Epithelial cell of proximal tubule (primary cell): ENCODE results near the gene SOX8. TPM values are rescaled to one million over a fixed set of nuclear protein-coding genes. Genes with fewer than 3 reads are reported as not detected.

Experiments
- DNase-seq: peaks from one replicate; pipeline ENCODE4 v3.0.0-alpha.2; 2011; ENCODE audit warnings: low read depth
- H3K4me3 ChIP-seq: 2 replicates; pipeline ENCODE4 v1.5.1; 2011; ENCODE audit warnings: low read depth, mild to moderate bottlenecking, low read length
- total RNA-seq: library from RNA; depleted of rRNA; stranded (reverse); fragments of >200 nt; gene quantifications from 2 replicates; pipeline ENCODE4 v1.2.3, GENCODE V29; 2015
- TF ChIP-seq, protein P1 (sequence below): conservative IDR thresholded peaks from 2 replicates; pipeline ENCODE4 v1.5.1; 2012; ENCODE audit warnings: low read depth, mild to moderate bottlenecking, low read length

The SOX8 gene
- total RNA-seq, 1 donor from 2014 or later, result not detected

DNA sequence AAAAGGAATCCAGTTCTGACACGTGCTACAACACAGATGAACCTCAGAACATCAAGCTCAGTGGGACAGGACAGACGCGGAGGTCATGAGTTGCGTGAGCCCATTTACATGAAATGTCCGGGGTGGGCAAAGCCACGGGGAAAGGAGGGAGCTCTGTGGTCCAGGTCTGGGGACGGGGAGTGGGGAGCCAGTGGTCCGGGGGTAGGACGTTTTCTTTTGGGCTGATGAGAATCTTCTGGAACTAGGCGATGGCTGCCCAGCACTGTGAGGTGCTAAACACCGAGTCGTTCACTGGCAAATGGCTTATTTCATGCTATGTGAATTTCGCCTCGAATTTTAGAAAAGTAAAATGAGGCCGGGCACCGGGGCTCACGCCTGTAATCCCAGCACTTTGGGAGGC, 8.2 kb upstream of the SOX8 start:
- H3K4me3 ChIP-seq, result no peak overlapping the region
- no peak for DNase-seq
- TF ChIP-seq, protein P1, sequence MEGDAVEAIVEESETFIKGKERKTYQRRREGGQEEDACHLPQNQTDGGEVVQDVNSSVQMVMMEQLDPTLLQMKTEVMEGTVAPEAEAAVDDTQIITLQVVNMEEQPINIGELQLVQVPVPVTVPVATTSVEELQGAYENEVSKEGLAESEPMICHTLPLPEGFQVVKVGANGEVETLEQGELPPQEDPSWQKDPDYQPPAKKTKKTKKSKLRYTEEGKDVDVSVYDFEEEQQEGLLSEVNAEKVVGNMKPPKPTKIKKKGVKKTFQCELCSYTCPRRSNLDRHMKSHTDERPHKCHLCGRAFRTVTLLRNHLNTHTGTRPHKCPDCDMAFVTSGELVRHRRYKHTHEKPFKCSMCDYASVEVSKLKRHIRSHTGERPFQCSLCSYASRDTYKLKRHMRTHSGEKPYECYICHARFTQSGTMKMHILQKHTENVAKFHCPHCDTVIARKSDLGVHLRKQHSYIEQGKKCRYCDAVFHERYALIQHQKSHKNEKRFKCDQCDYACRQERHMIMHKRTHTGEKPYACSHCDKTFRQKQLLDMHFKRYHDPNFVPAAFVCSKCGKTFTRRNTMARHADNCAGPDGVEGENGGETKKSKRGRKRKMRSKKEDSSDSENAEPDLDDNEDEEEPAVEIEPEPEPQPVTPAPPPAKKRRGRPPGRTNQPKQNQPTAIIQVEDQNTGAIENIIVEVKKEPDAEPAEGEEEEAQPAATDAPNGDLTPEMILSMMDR, result no peak

DNA sequence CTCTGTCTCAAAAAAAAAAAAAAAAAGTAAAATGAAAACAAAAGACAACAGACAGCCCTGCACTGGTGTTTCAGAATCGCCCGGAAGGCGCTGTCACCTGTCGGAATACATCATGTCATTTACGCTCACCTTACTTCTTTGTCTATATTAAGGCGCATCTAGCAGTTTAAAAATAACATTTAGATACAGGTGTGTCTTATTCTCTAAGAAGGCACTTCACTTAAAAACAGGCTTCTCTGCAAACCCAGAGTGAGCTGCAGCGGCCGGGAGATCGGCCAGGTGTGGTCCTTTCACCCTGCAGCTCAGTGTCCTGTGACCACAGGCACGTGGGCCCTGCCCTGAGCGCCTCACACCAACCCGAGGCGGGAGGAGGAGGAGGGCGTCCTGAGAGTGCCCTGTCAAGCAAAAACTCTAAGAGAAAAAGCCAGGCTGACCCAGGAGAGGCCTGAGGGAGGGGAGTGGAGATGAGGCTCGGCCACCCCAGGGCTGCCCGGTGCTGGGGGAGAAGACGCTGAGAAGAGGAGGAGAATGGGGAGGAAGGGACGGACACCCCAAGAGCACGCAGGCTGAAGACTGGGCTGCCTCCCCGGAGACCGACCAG, 7.5 kb upstream of the SOX8 start:
- no peak overlapping the region for H3K4me3 ChIP-seq
- TF ChIP-seq, protein P1, result no peak
- no peak for DNase-seq

DNA sequence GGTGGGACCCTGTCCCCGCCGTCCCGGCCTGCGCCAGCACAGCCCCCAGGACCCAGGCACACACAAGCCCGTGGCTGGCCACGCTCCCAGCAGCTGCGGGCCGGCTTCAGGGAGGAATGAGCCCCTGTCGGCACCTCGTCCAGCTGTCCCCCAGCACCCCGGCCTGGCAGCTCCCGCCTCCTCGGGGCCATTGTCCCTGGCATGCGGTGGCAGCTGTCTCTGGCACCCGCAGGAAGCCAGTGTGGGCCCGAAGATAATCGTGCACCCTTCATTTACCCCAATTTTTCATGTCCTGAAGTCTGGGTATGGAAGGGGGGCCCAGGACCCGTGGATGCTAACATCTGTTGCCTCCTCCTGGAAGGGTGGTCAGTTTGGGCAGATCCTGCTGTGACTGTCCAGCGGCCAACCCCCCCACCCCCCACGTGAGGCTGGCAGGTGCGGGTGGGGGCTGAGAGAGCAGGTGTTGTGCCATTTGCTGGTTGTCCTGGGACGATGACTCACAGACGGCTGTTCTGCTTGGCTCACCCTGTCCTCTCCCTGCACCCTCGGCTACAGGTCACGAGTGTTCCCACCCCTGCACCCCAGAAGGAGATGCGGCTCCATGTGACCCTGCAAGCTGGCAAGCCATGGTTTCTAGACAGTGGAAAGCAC, 6.8 kb upstream of the SOX8 start:
- DNase-seq, result no peak
- H3K4me3 ChIP-seq, result no peak overlapping the region
- TF ChIP-seq, protein P1, result no peak

DNA sequence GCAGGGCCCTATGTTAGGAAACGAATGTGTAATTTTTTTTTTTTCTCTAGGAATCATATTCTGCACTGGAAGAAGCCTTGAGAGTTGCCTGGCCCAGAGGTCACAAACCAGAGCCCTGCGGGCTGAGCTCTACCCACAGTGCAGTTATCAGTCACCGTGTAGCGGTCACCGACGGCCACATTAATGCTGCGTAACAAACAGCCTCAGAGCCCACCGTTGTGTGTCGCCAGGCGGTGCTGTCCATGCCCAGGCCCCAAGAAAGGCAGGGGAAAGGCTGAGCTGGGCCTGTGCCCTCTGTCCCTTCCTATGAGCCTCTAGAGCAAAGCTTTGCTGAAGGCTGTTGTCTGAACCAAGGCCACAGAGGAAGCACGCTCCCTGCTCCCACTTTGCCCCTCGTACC, 6.3 kb upstream of the SOX8 start:
- TF ChIP-seq, protein P1, result no peak
- DNase-seq, result no peak
- no peak overlapping the region for H3K4me3 ChIP-seq

DNA sequence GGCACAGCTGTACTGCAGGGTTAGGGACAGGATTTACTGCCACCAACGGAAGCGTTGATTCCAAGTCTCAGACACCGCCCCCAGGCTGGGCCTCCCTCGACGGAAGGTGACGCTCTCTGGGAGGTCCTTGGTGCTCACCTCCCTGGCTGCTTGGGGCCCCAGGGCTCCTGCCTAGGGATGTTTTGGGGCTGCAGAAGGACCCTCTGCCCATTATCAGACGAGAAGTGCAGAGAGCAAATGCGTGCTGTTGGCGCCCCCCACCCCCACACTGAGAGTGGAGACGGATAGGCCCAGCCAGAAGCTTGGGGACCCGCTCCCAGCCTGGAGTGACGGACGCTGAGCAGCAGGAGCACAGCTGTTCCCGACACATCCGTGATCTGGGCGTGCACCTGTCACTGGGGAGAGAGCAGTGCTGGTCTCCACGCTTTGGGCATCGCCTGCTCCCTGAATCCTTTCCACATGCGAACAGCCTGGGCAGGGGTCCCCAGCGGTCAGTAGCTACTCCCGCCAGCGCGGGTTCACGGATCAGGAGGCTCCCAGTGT, 5.1 kb upstream of the SOX8 start:
- no peak overlapping the region for H3K4me3 ChIP-seq
- DNase-seq, result no peak
- TF ChIP-seq, protein P1, result no peak

DNA sequence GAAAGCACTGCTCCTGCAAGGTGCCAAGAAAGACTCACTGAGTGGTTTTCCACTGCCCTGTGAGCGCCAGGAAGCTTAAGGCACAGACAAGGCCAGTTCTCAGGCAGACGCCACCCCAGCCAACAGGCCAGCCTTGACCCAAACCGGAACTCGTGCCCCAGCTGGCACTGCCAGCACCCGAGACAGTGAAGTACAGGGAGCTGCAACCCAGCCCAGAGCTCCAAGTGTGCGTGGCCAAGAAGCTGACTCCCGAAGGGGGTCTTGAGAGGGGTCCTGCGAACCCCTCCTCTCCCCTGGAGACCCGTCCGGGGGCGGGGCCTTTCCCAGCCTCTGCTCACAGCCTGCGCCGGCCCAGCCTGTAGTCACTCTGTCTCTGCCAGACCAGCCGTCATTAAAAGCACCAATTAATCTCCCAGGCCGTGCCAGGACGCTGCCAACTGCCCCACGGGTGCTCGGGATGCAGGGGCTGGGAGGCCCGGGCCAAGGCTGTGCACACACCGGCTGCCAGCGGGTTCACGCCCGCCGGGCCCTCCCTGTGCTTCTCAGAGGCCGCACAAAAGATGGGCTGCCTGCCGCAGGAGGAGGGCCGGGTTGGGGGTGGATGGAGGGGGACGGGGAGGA, 4.4 kb upstream of the SOX8 start:
- TF ChIP-seq, protein P1, result no peak
- DNase-seq, result no peak

More for the DNA sequence above, 4.4 kb upstream of the SOX8 start:
- no peak overlapping the region for H3K4me3 ChIP-seq
